HepG2 (cell line): ENCODE measurements around the gene TPM1. TPM values are rescaled to one million over a fixed set of nuclear protein-coding genes. Genes with fewer than 3 reads are reported as not detected.

ENCODE experiments used
- ADNP ChIP-seq: sonication (generic); formaldehyde crosslinking; IDR thresholded peaks from 2 replicates; pipeline ENCODE4 v1.4.0; 2020; ENCODE audit warnings: missing genetic modification reagents
- ATAD3A ChIP-seq: sonication (generic); formaldehyde crosslinking; IDR thresholded peaks from 2 replicates; pipeline ENCODE4 v1.4.0; 2020; ENCODE audit warnings: missing genetic modification reagents
- BRCA1 ChIP-seq: sonication (generic); formaldehyde crosslinking; IDR thresholded peaks from 2 replicates; pipeline ENCODE4 v1.4.0; 2020; ENCODE audit warnings: missing genetic modification reagents
- CBX5 ChIP-seq: sonication (generic); formaldehyde crosslinking; IDR thresholded peaks from 2 replicates; pipeline ENCODE4 v1.4.0; 2020; ENCODE audit warnings: missing genetic modification reagents, borderline replicate concordance
- CSRNP2 ChIP-seq: sonication (generic); formaldehyde crosslinking; conservative IDR thresholded peaks from 2 replicates; pipeline ENCODE4 v1.8.0; 2022; ENCODE audit warnings: low read depth, missing genetic modification reagents
- ESRRA ChIP-seq: sonication (generic); formaldehyde crosslinking; IDR thresholded peaks from 2 replicates; pipeline ENCODE4 v1.5.1; 2020; ENCODE audit warnings: mild to moderate bottlenecking, low read depth, missing genetic modification reagents
- FOXA1 ChIP-seq, 2 experiments: fragments of 450-650 bp in 1 of 2; sonication (generic) in 1 of 2; formaldehyde crosslinking in 1 of 2; IDR thresholded peaks; 2 replicates each; pipeline versions ENCODE4 v1.4.0 to v1.6.1; 2016 to 2020; ENCODE audit warnings: missing genetic modification reagents in 1 of 2
- FOXC1 ChIP-seq: sonication (generic); formaldehyde crosslinking; IDR thresholded peaks from 2 replicates; pipeline ENCODE4 v1.8.0; 2022; ENCODE audit warnings: mild to moderate bottlenecking, missing genetic modification reagents, borderline replicate concordance
- HHEX ChIP-seq: IDR thresholded peaks from 2 replicates; pipeline ENCODE4 v1.6.1; 2016; ENCODE audit warnings: control low read depth
- KDM6A ChIP-seq: IDR thresholded peaks from 2 replicates; pipeline ENCODE4 v1.6.1; 2016; ENCODE audit warnings: low read depth
- MIER2 ChIP-seq: IDR thresholded peaks from 2 replicates; pipeline ENCODE4 v1.6.1; 2016; ENCODE audit warnings: missing biosample characterization, missing genetic modification reagents
- RELA ChIP-seq: sonication (generic); formaldehyde crosslinking; IDR thresholded peaks from 2 replicates; pipeline ENCODE4 v1.4.0; 2020; ENCODE audit warnings: missing genetic modification reagents
- SOX13 ChIP-seq, 3 experiments: fragments of 450-650 bp in 1 of 3; sonication (generic) in 1 of 3; formaldehyde crosslinking in 1 of 3; IDR thresholded peaks in 2 of 3; conservative IDR thresholded peaks in 1 of 3; 2 replicates each; pipeline versions ENCODE4 v1.5.0 to v1.6.1; 2016 to 2020; ENCODE audit warnings: antibody characterized with exemption in 1 of 3, mild to moderate bottlenecking in 1 of 3, missing compliant biosample characterization in 1 of 3, missing genetic modification reagents in 1 of 3, moderate library complexity in 1 of 3
- ZKSCAN5 ChIP-seq: sonication (generic); formaldehyde crosslinking; IDR thresholded peaks from 2 replicates; pipeline ENCODE4 v1.5.1; 2020; ENCODE audit warnings: mild to moderate bottlenecking, missing genetic modification reagents
- ZNF10 ChIP-seq: sonication (generic); formaldehyde crosslinking; IDR thresholded peaks from 2 replicates; pipeline ENCODE4 v1.4.0; 2020; ENCODE audit warnings: mild to moderate bottlenecking, low read depth, missing genetic modification reagents, borderline replicate concordance
- ZNF234 ChIP-seq: sonication (generic); formaldehyde crosslinking; conservative IDR thresholded peaks from 2 replicates; pipeline ENCODE4 v1.5.1; 2020; ENCODE audit warnings: mild to moderate bottlenecking, missing genetic modification reagents
- ZNF331 ChIP-seq: sonication (generic); formaldehyde crosslinking; IDR thresholded peaks from 2 replicates; pipeline ENCODE4 v1.4.0; 2020; ENCODE audit warnings: missing genetic modification reagents
- ZNF367 ChIP-seq: sonication (generic); formaldehyde crosslinking; IDR thresholded peaks from 2 replicates; pipeline ENCODE4 v1.4.0; 2020; ENCODE audit warnings: missing genetic modification reagents, borderline replicate concordance
- polyA plus RNA-seq, 8 experiments: library from polyadenylated mRNA; depleted of rRNA in 3 of 8; stranded (reverse) in 7 of 8; unstranded in 1 of 8; fragments of >200 nt; fragmentation: Illumina TruSeq in 4 of 8; extraction: Trizol in 4 of 8; gene quantifications; 2 replicates each; pipeline versions ENCODE4 v1.2.1 to v1.2.3, GENCODE V29; 2011 to 2016; ENCODE audit warnings: low read depth in 4 of 8, missing spikeins in 1 of 8, mixed read lengths in 1 of 8; ENCODE audit not compliant: insufficient read depth in 1 of 8
- total RNA-seq, 5 experiments: library from RNA; depleted of rRNA; stranded (reverse); fragments of >200 nt; fragmentation: Illumina TruSeq; extraction: Trizol; gene quantifications; 2 replicates each; pipeline ENCODE4 v1.2.3, GENCODE V29; 2016; ENCODE audit warnings: low read depth in 1 of 5
- TF ChIP-seq, protein P1 (sequence below), 2 experiments: sonication (generic) in 1 of 2; formaldehyde crosslinking in 1 of 2; IDR thresholded peaks; 2 replicates each; pipeline versions ENCODE4 v1.5.1 to v1.6.1; 2011 to 2020; ENCODE audit warnings: borderline replicate concordance in 1 of 2, low read depth in 1 of 2, low read length in 1 of 2, mild to moderate bottlenecking in 1 of 2, missing genetic modification reagents in 1 of 2, moderate library complexity in 1 of 2
- TF ChIP-seq, protein P2 (sequence below): IDR thresholded peaks from 2 replicates; pipeline ENCODE4 v1.6.1; 2018; ENCODE audit warnings: missing genetic modification reagents
- TF ChIP-seq, protein P3 (sequence below): IDR thresholded peaks from 2 replicates; pipeline ENCODE4 v1.6.1; 2016; ENCODE audit warnings: low read depth, borderline replicate concordance
- TF ChIP-seq, protein P4 (sequence below): IDR thresholded peaks from 2 replicates; pipeline ENCODE4 v1.6.1; 2016; ENCODE audit warnings: missing biosample characterization, missing genetic modification reagents, low read depth

The TPM1 gene
- total and polyA plus RNA-seq, 2 of the 13 experiments (the other 11 are each of a cell fraction or from before 2014, with no cell fraction given): 98.9 to 109 TPM

DNA sequence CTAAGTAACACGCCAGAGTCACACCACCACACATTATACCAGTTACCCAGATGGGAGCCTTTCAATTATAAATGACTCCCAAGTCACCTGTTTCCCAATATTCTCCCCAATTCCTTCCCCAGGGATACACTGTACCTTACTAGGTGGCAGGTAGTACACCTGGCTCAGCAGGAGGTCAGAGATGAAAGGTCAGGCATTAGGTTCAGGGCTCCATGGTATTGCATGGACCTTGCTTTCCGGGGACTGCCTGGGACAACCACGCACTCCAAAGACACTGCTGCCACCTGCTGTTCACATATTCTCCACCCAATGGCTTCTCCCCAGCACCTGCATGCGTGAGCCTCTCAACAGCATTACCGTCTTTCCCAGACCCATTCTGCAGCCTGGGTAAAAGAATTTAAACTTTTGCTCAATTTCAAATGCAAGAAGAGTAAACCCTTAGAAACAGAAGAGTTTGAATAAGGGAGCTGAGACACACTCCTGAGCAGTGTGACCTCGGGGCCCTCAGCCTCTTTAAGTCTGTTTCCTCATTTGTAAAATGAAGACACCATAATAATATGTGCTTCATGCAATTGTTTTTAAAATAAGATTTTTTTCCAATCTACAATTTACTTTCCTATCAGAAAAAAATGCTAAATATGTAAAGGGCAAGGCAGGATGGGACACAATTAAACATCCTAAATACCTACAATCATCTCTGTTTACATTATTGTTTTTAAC lies 51.1 kb downstream of the TPM1 start (continued):
- TF ChIP-seq MIER2 (CRISPR knock-in tag) (0 out of 2 replicates have a peak, but pooled peaks have one; percentile 36), ADNP (CRISPR knock-in tag) (no peak), ESRRA (0 out of 2 replicates have a peak, but pooled peaks have one; percentile 36), FOXA1 (IDR thresholded peaks at IDR 0.05) (no peak), FOXA1 (CRISPR knock-in tag; IDR thresholded peaks at IDR 0.05) (no peak), ZNF234 (CRISPR knock-in tag) (no peak), CBX5 (CRISPR knock-in tag) (peak; percentile 88; the same call in 1 of the 2 replicates), FOXC1 (no peak), HHEX (CRISPR knock-in tag) (no peak), CSRNP2 (CRISPR knock-in tag) (no peak), ZNF367 (CRISPR knock-in tag) (no peak), ZNF331 (CRISPR knock-in tag) (0 out of 2 replicates have a peak, but pooled peaks have one; percentile 63), ZKSCAN5 (CRISPR knock-in tag) (no peak), ZNF10 (CRISPR knock-in tag) (no peak), SOX13 (IDR thresholded peaks at IDR 0.05) (no peak), SOX13 (CRISPR knock-in tag; conservative IDR thresholded peaks at IDR 0.05 in 1 of 2, IDR thresholded peaks at IDR 0.05 in 1 of 2) (peak in 1 of 2 experiments; percentile 31; a peak in 1 of 4 replicates), ATAD3A (no peak), RELA (CRISPR knock-in tag) (no peak), KDM6A (CRISPR knock-in tag) (no peak), BRCA1 (no peak)
- TF ChIP-seq, protein P1, sequence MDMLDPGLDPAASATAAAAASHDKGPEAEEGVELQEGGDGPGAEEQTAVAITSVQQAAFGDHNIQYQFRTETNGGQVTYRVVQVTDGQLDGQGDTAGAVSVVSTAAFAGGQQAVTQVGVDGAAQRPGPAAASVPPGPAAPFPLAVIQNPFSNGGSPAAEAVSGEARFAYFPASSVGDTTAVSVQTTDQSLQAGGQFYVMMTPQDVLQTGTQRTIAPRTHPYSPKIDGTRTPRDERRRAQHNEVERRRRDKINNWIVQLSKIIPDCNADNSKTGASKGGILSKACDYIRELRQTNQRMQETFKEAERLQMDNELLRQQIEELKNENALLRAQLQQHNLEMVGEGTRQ (IDR thresholded peaks at IDR 0.05; ENCODE audit: low read depth, low read length): no peak
- TF ChIP-seq, protein P1 (CRISPR knock-in tag; IDR thresholded peaks at IDR 0.05; ENCODE audit: borderline replicate concordance): no peak
- TF ChIP-seq, protein P2, sequence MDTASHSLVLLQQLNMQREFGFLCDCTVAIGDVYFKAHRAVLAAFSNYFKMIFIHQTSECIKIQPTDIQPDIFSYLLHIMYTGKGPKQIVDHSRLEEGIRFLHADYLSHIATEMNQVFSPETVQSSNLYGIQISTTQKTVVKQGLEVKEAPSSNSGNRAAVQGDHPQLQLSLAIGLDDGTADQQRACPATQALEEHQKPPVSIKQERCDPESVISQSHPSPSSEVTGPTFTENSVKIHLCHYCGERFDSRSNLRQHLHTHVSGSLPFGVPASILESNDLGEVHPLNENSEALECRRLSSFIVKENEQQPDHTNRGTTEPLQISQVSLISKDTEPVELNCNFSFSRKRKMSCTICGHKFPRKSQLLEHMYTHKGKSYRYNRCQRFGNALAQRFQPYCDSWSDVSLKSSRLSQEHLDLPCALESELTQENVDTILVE (CRISPR knock-in tag): peak; percentile 71; the same call in 1 of the 2 replicates
- TF ChIP-seq, protein P3, sequence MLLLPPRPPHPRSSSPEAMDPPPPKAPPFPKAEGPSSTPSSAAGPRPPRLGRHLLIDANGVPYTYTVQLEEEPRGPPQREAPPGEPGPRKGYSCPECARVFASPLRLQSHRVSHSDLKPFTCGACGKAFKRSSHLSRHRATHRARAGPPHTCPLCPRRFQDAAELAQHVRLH (CRISPR knock-in tag): peak; percentile 89; the same call in 1 of the 2 replicates
- TF ChIP-seq, protein P4, sequence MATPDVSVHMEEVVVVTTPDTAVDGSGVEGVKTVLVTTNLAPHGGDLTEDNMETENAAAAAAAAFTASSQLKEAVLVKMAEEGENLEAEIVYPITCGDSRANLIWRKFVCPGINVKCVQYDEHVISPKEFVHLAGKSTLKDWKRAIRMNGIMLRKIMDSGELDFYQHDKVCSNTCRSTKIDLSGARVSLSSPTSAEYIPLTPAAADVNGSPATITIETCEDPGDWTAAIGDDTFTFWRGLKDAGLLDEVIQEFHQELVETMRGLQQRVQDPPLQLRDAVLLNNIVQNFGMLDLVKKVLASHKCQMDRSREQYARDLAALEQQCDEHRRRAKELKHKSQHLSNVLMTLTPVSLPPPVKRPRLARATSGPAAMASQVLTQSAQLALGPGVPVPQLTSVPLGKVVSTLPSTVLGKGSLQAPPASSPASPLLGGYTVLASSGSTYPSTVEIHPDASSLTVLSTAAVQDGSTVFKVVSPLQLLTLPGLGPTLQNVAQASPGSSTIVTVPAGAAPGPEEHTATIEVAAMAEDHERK (CRISPR knock-in tag): no peak
